A673 (cell line): ENCODE data around the gene TTLL11. TPM values are rescaled to one million over a fixed set of nuclear protein-coding genes. Genes with fewer than 3 reads are reported as not detected.

Experiments used
- Bru-seq: library from RNA; stranded (reverse); fragments of 400-500 nt; gene quantifications from one replicate; lab custom pipeline; 2021; lab: Mats Ljungman, UMichigan
- BruChase-seq, 2 experiments: library from RNA; stranded (reverse); fragments of 400-500 nt; gene quantifications; one replicate each; lab custom pipeline; 2021; lab: Mats Ljungman, UMichigan
- BruUV-seq: library from RNA; stranded (reverse); fragments of 400-500 nt; replicated peaks from 2 replicates; lab custom pipeline; 2021; lab: Mats Ljungman, UMichigan
- CTCF ChIA-PET: fragments of 300-600 bp; sonication (Branson Sonifier 250); formaldehyde crosslinking; loops from one replicate; lab custom pipeline; 2022; ENCODE audit warnings: antibody characterized with exemption; lab: Charles Lee
- POLR2A ChIA-PET: fragments of 300-600 bp; sonication (Branson Sonifier 250); formaldehyde crosslinking; loops from one replicate; lab custom pipeline; 2022; ENCODE audit warnings: antibody characterized with exemption; ENCODE audit not compliant: low non-redundant PET; lab: Charles Lee
- DNase-seq: peaks from one replicate; pipeline ENCODE4 v3.0.0-alpha.2; 2015; ENCODE audit warnings: low spot score
- H3K27ac ChIP-seq: fragments of 200-600 bp; sonication (generic); 2 replicates; pipeline ENCODE4 v1.5.1; 2016; ENCODE audit warnings: mixed run types, low read depth, mild to moderate bottlenecking, mixed read lengths, antibody characterized with exemption, low read length; ENCODE audit not compliant: poor library complexity, severe bottlenecking
- H3K27me3 ChIP-seq: fragments of 200-600 bp; sonication (generic); replicated peaks from 2 replicates; pipeline ENCODE4 v1.6.1; 2017; ENCODE audit warnings: mixed run types, low read depth, mild to moderate bottlenecking, mixed read lengths, antibody characterized with exemption, low read length; ENCODE audit not compliant: insufficient read depth, poor library complexity
- H3K36me3 ChIP-seq: fragments of 200-600 bp; sonication (generic); 2 replicates; pipeline ENCODE4 v1.6.1; 2016; ENCODE audit warnings: mixed run types, mild to moderate bottlenecking, mixed read lengths, antibody characterized with exemption, low read length; ENCODE audit not compliant: insufficient read depth, poor library complexity, severe bottlenecking
- H3K4me1 ChIP-seq: fragments of 200-600 bp; sonication (generic); 2 replicates; pipeline ENCODE4 v1.6.1; 2017; ENCODE audit warnings: mixed run types, mild to moderate bottlenecking, mixed read lengths, antibody characterized with exemption, low read length; ENCODE audit not compliant: insufficient read depth, poor library complexity, severe bottlenecking
- H3K4me3 ChIP-seq: fragments of 200-600 bp; sonication (generic); 2 replicates; pipeline ENCODE4 v1.5.1; 2016; ENCODE audit warnings: low read depth, mixed run types, mild to moderate bottlenecking, mixed read lengths, low read length; ENCODE audit not compliant: poor library complexity, severe bottlenecking
- H3K9me3 ChIP-seq: fragments of 200-600 bp; sonication (generic); 2 replicates; pipeline ENCODE4 v1.6.1; 2016; ENCODE audit warnings: mixed run types, low read depth, mild to moderate bottlenecking, mixed read lengths, antibody characterized with exemption, low read length; ENCODE audit not compliant: poor library complexity, severe bottlenecking
- CTCF ChIP-seq: fragments of 300-800, 200-600 bp; sonication (generic); conservative IDR thresholded peaks from 2 replicates; pipeline ENCODE4 v1.5.1; 2017; ENCODE audit warnings: low read depth, mild to moderate bottlenecking, antibody characterized with exemption, low read length, moderate library complexity, mixed read lengths
- EZH2 ChIP-seq: fragments of 200-600 bp; sonication (generic); IDR thresholded peaks from 2 replicates; pipeline ENCODE4 v1.6.1; 2017; ENCODE audit warnings: borderline replicate concordance, low read depth, mild to moderate bottlenecking, mixed read lengths, antibody characterized with exemption, low read length; ENCODE audit not compliant: poor library complexity, severe bottlenecking
- intact Hi-C: fragments of 100-400 bp; cut with micrococcal nuclease; formaldehyde crosslinking; loops from one replicate; pipeline ENCODE4 v1.10.0; 2022; ENCODE audit not compliant: unreplicated experiment
- long read RNA-seq: library from polyadenylated mRNA; stranded (forward); transcript quantifications from one replicate; pipeline ENCODE4 v2.0.0, GENCODE V29; 2022
- total RNA-seq: library from RNA; stranded (reverse); gene quantifications from 2 replicates; pipeline ENCODE4 v1.2.3, GENCODE V29; 2021

TTLL11 gene
- total RNA-seq: 3.0 and 5.4 TPM in 2 replicates
- Bru-seq, nascent RNA: percentile 50 among the genes with signal in this experiment
- percentile 48 among the genes with signal in this experiment for BruChase-seq, experiment 1, labeled RNA remaining after a 2-hour chase
- percentile 50 among the genes with signal in this experiment for BruChase-seq, experiment 2, labeled RNA remaining after a 6-hour chase
- long read RNA-seq, partial matches to known transcripts: 0 of 3 reads
- long read RNA-seq, other reads (novel, unspliced or antisense): 2 of 3 reads

GRCh38 chr9:122092611-122093506 is at the start of gene TTLL11:
Gene TTLL11, minus strand, starts transcription at chr9:122093308. Its CDS starts 160 bp downstream, at chr9:122093148.
- Histone ChIP-seq H3K4me1 (peaks cover 4% of the 10 kb centered on the region), H3K36me3 (no peaks in the 10 kb centered on the region), H3K27me3 (no peaks in the 10 kb centered on the region), H3K27ac (peak within 1 kb of the TSS; percentile 27), H3K4me3 (peak within 1 kb of the TSS; percentile 98), H3K9me3 (no peaks in the 10 kb centered on the region)
- TF ChIP-seq EZH2 (no peak), CTCF (no peak)
- BruUV-seq: no TSS peak
- ChIA-PET CTCF (interaction anchor here (0.5 to 0.6 kb wide), 2 partner anchors 32 to 546 kb away, joined by 3 to 4 read pairs; no protein-coding TSS in a partner anchor), POLR2A (interaction anchor here (0.6 kb wide), 1 partner anchor 12 kb away, joined by 3 read pairs; no protein-coding TSS in a partner anchor)
- DNase-seq: peak; percentile 97
- intact Hi-C loops: no loop called here

- no peaks in the 10 kb centered on the region for H3K4me1 ChIP-seq
- no peak for DNase-seq
- no peak overlapping the region for H3K4me3 ChIP-seq
- CTCF ChIA-PET: no interaction called here
- no peak for TF ChIP-seq CTCF
- TF ChIP-seq EZH2: no peak
- H3K9me3 ChIP-seq: no peaks in the 10 kb centered on the region
- H3K36me3 ChIP-seq: peaks cover 39% of the 10 kb centered on the region
- BruUV-seq: no TSS peak
- intact Hi-C loops: no loop called here
- H3K27ac ChIP-seq: no peak overlapping the region
- H3K27me3 ChIP-seq: no peaks in the 10 kb centered on the region
- POLR2A ChIA-PET: no interaction called here
Observed at GRCh38 chr9:122141671-122142070, 48.6 kb upstream of the TTLL11 start.

DNA sequence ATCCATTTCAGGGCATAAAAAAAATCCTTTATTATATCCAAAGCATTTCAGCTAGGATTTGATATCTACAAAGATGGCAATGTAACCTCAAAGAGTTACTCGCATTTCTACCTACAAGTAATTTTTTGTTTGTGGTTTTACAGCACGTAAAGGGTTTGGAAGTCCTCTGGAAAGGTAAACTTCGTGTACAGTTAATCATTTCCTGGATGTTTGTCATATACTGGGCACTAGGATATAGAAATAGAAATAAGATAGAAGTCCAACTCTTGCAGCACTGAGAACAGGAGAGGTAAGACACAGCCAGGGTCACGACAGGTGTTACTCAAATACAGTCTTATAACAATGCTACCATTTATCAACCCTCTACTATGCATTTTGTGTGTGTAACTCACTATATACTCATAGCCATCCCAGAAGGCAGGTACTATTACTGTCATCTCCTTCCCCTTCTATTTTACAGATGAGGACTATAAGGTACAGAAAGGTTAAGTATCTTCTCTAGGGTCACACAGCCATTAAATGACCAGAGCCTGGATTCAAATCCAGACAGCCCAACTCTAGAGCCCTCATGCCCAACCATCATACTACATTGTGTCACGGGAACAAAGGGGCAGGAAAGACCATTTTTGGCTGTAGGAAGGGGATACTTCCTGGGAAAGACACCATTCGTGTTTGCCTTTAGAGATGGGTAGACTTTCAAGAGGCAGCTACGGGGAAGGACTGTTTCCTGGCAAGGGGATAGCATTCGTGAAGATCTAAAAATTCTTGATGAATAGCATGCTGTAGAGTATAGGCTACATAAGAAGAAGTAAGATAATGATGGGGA is 47.5 kb upstream of the TTLL11 start:
- POLR2A ChIA-PET: no interaction called here
- no peaks in the 10 kb centered on the region for H3K4me1 ChIP-seq
- H3K27me3 ChIP-seq: no peaks in the 10 kb centered on the region
- no peaks in the 10 kb centered on the region for H3K9me3 ChIP-seq
- CTCF ChIA-PET: no interaction called here
- BruUV-seq: no TSS peak
- H3K27ac ChIP-seq: no peak overlapping the region
- no peak for TF ChIP-seq EZH2
- no peak for TF ChIP-seq CTCF
- intact Hi-C loops: no loop called here
- no peak overlapping the region for H3K4me3 ChIP-seq
- DNase-seq: no peak
- H3K36me3 ChIP-seq: peaks cover 30% of the 10 kb centered on the region
